GM11168 (cell line): ENCODE results near the gene RNF212.

Experiments
- in situ Hi-C: fragments of 300-500 bp; cut with MboI; formaldehyde crosslinking; loops from one replicate; pipeline ENCODE4 v1.12.0; 2022; ENCODE audit warnings: low sequenced_read_pairs; ENCODE audit not compliant: unreplicated experiment

Gene RNF212

GRCh38 chr4:1116838-1117237 is 3.5 kb upstream of the RNF212 start:
- in situ Hi-C loops = no loop called here

DNA sequence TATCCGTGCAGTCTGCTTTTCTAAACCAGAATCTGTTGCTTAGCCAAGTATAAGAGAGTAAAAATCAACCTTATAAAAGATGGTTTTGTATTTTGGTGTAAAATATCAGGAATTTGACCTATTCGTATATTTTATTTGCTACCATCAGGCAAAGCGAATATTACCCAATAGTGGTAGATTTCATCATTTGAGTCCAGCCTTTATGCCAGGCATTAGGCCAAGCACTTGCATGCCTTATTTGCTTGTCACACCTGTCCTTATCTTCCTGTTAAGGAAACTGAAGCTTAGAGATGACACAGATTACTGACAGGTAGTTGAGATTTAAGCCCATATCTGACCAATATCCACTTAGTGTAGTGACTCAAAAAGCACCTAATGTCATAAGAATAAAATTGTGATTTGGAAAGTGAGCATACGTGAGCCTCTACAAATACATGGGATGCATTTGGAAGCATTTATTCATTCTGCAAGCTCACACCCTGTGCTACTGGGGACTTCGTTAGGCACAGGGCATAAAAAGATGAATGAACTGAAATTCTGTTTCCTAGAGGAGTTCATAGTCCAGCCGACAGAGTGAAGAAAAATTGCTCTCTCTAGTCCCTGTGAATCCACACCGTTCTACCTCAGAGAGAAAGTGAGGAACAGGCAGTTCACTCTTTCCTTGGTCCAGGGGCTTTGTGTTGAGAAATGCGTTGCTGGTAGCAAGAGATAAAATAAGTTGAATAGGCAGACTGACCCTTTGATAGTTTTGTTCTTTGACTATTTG is 2.3 kb upstream of the RNF212 start:
- in situ Hi-C loops = no loop called here

DNA sequence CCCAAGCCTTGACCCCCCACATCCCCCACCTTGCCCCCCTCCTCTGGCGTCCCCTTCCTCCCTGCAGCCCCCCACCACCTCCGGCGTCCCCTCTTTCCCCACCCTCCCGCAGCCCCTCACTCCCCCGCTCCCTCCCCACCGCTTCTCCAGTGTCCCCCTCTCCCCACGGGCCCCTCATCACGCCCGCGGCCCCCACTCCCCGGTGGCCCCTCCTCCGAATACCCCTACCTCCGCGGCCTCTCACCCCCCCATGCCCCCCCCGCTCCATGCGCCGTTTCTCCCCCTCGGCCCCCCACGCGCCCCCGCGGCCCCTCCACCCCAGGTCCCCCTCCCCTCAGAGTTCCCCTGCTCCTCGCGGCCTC is 562 bp downstream of the RNF212 start:
- in situ Hi-C loops = no loop called here

GRCh38 chr4:1112174-1112820 is 1.1 kb downstream of the RNF212 start:
- in situ Hi-C loops = no loop called here

GRCh38 chr4:1111259-1111809 is 2.0 kb downstream of the RNF212 start:
- in situ Hi-C loops = no loop called here

GRCh38 chr4:1109898-1110506 is 3.4 kb downstream of the RNF212 start:
- in situ Hi-C loops = no loop called here

DNA sequence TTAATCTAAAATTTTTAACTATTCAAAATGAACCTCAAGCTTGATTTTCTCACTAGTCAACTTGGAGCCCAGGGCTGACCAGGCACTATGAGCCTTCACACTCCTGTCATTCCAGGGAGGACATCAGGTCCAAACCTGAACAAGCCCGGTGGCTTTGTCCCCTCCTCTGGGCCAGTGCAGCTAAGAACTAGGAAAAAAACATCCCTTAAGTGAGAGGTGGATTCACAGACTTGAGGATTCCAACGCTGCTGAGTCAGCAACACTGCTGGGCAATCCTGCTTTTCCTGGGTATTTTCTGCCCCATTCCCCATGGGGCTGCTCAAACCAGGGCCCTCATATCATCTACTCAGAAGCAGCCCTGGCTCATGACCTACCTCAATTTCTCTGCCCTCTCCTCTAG is 4.0 kb downstream of the RNF212 start:
- in situ Hi-C loops = no loop called here

- in situ Hi-C loops = no loop called here
These were observed 7.7 kb downstream of the RNF212 start for GRCh38 chr4:1105662-1106061.

- in situ Hi-C loops = no loop called here
These were observed 8.3 kb downstream of the RNF212 start for GRCh38 chr4:1105067-1105466.

GRCh38 chr4:1104647-1105046 is 8.7 kb downstream of the RNF212 start:
- in situ Hi-C loops = no loop called here

DNA sequence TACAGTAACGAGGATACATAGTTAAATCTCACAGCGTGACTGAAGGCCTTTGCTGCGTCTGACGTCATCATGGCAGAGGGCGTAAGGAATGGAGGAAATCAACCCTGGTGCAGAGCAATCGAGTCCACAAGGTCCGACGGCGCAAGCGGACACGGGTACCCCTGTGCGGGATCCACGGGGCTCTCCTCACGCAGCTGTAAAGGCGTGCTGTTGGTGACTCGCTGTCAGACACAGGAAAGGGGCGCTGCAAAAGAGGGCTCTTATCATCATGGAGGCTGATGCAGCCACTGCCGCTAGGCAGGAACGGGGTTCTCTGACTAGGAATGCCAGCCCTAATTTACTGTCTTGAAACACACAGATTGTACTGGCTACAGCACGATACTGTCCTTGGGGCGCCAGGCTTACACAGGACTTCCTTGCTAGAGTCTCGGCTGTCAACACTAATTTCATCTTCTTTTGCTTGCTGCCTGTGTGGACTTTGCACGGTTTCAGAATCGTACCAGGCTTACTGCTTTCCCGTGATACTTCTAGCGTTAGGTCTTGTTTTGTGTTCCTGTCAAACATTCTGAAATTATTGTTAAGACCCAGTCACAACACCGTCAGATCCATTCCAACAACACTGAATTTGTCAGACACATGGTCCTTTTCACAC is 13.6 kb downstream of the RNF212 start:
- in situ Hi-C loops = no loop called here

GRCh38 chr4:1099270-1099669 is 14.1 kb downstream of the RNF212 start:
- in situ Hi-C loops = no loop called here

DNA sequence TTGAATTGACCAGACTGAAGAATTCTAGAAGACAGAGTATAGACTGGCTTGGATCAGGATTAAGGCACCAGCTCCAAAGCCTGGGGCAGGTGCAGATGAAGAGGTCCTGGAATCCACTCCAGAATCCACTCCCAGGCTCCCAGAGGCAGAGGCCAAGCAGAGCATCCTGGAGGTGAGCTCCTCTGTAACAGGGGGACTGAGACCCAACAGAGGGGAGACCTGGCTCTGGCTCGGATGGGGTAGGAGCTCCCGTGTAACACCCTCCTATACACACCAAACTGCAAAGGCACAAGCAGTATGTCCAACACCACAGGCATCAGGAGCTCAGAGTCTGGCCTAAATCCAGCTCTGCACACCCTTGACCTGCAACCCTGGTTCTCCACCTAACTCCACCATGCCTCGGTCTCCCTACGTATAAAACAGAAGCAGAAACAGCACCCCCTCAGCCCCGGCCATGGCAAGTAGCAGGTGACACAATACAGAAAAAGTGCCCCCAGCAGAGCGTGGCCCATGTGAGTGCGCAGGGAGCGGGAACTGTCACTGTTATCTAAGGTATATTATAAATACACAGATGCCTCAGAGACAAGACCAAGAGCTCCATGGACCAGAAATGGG is 14.9 kb downstream of the RNF212 start:
- in situ Hi-C loops = no loop called here

DNA sequence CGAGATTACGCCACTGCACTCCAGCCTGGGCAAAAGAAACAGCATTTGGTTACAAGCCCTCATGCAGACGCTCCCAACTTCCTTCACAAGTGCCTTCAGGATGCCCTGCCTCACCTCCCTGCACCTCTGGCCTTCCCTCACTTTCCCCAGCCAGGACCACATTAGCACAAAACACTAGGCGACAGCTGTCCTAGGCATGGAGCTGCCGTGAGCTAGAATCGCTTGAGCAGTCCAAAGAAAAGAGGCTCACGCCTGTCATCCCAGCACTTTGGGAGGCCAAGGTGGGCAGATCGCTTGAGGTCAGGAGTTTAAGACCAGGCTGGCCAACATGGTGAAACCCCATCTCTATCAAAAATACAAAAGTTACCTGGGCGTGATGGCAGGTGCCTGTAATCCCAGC is 15.8 kb downstream of the RNF212 start:
- in situ Hi-C loops = no loop called here

GRCh38 chr4:1096841-1097240 is 16.5 kb downstream of the RNF212 start:
- in situ Hi-C loops = no loop called here

DNA sequence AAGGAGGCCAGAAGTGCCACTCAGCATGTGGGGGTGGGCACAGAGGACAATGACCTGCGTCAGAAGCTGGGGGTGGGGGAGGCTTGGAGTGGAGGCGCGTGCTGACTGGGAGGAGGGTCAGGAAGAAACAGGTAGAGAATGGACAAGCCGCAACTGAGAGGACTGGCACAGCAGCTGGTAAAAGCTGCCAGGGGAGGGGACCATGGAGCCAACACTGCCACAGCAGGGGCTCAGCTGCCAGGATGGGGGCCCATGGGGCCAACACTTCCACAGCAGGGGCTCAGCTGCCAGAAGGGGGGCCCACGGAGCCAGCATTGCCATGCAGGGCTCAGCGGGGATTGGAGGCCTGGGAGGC is 19.1 kb downstream of the RNF212 start:
- in situ Hi-C loops = no loop called here

- in situ Hi-C loops = no loop called here
These were observed 19.7 kb downstream of the RNF212 start for GRCh38 chr4:1093391-1094335.

GRCh38 chr4:1092983-1093361 is 20.4 kb downstream of the RNF212 start:
- in situ Hi-C loops = no loop called here
